Measurements from ENCODE around the gene PTPN11. TPM values are rescaled to one million over a fixed set of nuclear protein-coding genes. Genes with fewer than 3 reads are reported as not detected.

Gene PTPN11
- total RNA-seq, 3 donors from 2014 or later, result 181 to 200 (median 199) TPM

GRCh38 chr12:112525426-112525809 lies 106.7 kb downstream of the PTPN11 start:
- Mint-ChIP-seq H3K9me3 (no peaks in the 10 kb centered on the region), H3K4me3 (no peak overlapping the region), H3K36me3 (ENCODE audit: insufficient read depth) (no peaks in the 10 kb centered on the region), H3K27me3 (ENCODE audit: low read depth) (no peaks in the 10 kb centered on the region), H3K4me1 (ENCODE audit: low read depth) (no peaks in the 10 kb centered on the region)
- DNase-seq (no peak), ATAC-seq (no peak)

- no peaks in the 10 kb centered on the region for H3K4me1 Mint-ChIP-seq (ENCODE audit: low read depth)
Measured at GRCh38 chr12:112527082-112527481, 108.3 kb downstream of the PTPN11 start.

GRCh38 chr12:112527501-112527900 lies 108.8 kb downstream of the PTPN11 start:
- H3K27me3 Mint-ChIP-seq (ENCODE audit: low read depth), result no peaks in the 10 kb centered on the region
- no peaks in the 10 kb centered on the region for H3K36me3 Mint-ChIP-seq (ENCODE audit: insufficient read depth)
- ATAC-seq, result no peak
- no peaks in the 10 kb centered on the region for H3K4me1 Mint-ChIP-seq (ENCODE audit: low read depth)
- H3K4me3 Mint-ChIP-seq, result no peak overlapping the region
- H3K9me3 Mint-ChIP-seq, result no peaks in the 10 kb centered on the region
- DNase-seq, result no peak

More at GRCh38 chr12:112527082-112527481, 108.3 kb downstream of the PTPN11 start:
- Mint-ChIP-seq H3K4me3 (no peak overlapping the region), H3K27me3 (ENCODE audit: low read depth) (no peaks in the 10 kb centered on the region), H3K9me3 (no peaks in the 10 kb centered on the region), H3K36me3 (ENCODE audit: insufficient read depth) (no peaks in the 10 kb centered on the region)
- ATAC-seq (no peak), DNase-seq (no peak)

GRCh38 chr12:112528521-112528920 lies 109.8 kb downstream of the PTPN11 start:
- H3K4me1 Mint-ChIP-seq (ENCODE audit: low read depth), result no peaks in the 10 kb centered on the region
- ATAC-seq (no peak), DNase-seq (no peak)
- no peaks in the 10 kb centered on the region for H3K36me3 Mint-ChIP-seq (ENCODE audit: insufficient read depth)
- H3K4me3 Mint-ChIP-seq, result no peak overlapping the region
- H3K27me3 Mint-ChIP-seq (ENCODE audit: low read depth), result peaks cover 2% of the 10 kb centered on the region
- no peaks in the 10 kb centered on the region for H3K9me3 Mint-ChIP-seq

GRCh38 chr12:112530941-112531340 lies 112.2 kb downstream of the PTPN11 start:
- Mint-ChIP-seq H3K9me3 (no peaks in the 10 kb centered on the region), H3K4me3 (no peak overlapping the region), H3K36me3 (ENCODE audit: insufficient read depth) (no peaks in the 10 kb centered on the region), H3K27me3 (ENCODE audit: low read depth) (peaks cover 9% of the 10 kb centered on the region), H3K4me1 (ENCODE audit: low read depth) (no peaks in the 10 kb centered on the region)
- ATAC-seq (no peak), DNase-seq (no peak)

GRCh38 chr12:112532106-112532505 lies 113.4 kb downstream of the PTPN11 start:
- Mint-ChIP-seq H3K4me3 (no peak overlapping the region), H3K27me3 (ENCODE audit: low read depth) (peaks cover 9% of the 10 kb centered on the region), H3K36me3 (ENCODE audit: insufficient read depth) (no peaks in the 10 kb centered on the region), H3K4me1 (ENCODE audit: low read depth) (no peaks in the 10 kb centered on the region), H3K9me3 (no peaks in the 10 kb centered on the region)
- DNase-seq (no peak), ATAC-seq (no peak)

GRCh38 chr12:112533528-112533927 lies 114.8 kb downstream of the PTPN11 start:
- H3K4me3 Mint-ChIP-seq, result no peak overlapping the region
- no peak for ATAC-seq
- no peaks in the 10 kb centered on the region for H3K36me3 Mint-ChIP-seq (ENCODE audit: insufficient read depth)
- no peaks in the 10 kb centered on the region for H3K9me3 Mint-ChIP-seq
- no peak for DNase-seq
- H3K4me1 Mint-ChIP-seq (ENCODE audit: low read depth), result no peaks in the 10 kb centered on the region
- H3K27me3 Mint-ChIP-seq (ENCODE audit: low read depth), result peaks cover 9% of the 10 kb centered on the region

- Mint-ChIP-seq H3K36me3 (ENCODE audit: insufficient read depth) (no peaks in the 10 kb centered on the region), H3K27me3 (ENCODE audit: low read depth) (peaks cover 9% of the 10 kb centered on the region), H3K9me3 (no peaks in the 10 kb centered on the region), H3K4me1 (ENCODE audit: low read depth) (no peaks in the 10 kb centered on the region), H3K4me3 (no peak overlapping the region)
- DNase-seq (no peak), ATAC-seq (no peak)
Measured at GRCh38 chr12:112535017-112535416, 116.3 kb downstream of the PTPN11 start.

GRCh38 chr12:112535637-112536366 lies 117.1 kb downstream of the PTPN11 start:
- no peak for DNase-seq

GRCh38 chr12:112536367-112536730 lies 117.6 kb downstream of the PTPN11 start:
- ATAC-seq, result no peak
- no peaks in the 10 kb centered on the region for H3K36me3 Mint-ChIP-seq (ENCODE audit: insufficient read depth)
- peaks cover 9% of the 10 kb centered on the region for H3K27me3 Mint-ChIP-seq (ENCODE audit: low read depth)
- no peak for DNase-seq
- no peaks in the 10 kb centered on the region for H3K9me3 Mint-ChIP-seq
- H3K4me3 Mint-ChIP-seq, result no peak overlapping the region
- no peaks in the 10 kb centered on the region for H3K4me1 Mint-ChIP-seq (ENCODE audit: low read depth)

More at GRCh38 chr12:112535637-112536366, 117.1 kb downstream of the PTPN11 start:
- Mint-ChIP-seq H3K4me1 (ENCODE audit: low read depth) (no peaks in the 10 kb centered on the region), H3K27me3 (ENCODE audit: low read depth) (peaks cover 9% of the 10 kb centered on the region), H3K9me3 (no peaks in the 10 kb centered on the region), H3K36me3 (ENCODE audit: insufficient read depth) (no peaks in the 10 kb centered on the region), H3K4me3 (no peak overlapping the region)
- ATAC-seq, result no peak

- Mint-ChIP-seq H3K4me1 (ENCODE audit: low read depth) (no peaks in the 10 kb centered on the region), H3K4me3 (no peak overlapping the region), H3K36me3 (ENCODE audit: insufficient read depth) (no peaks in the 10 kb centered on the region), H3K9me3 (no peaks in the 10 kb centered on the region), H3K27me3 (ENCODE audit: low read depth) (peaks cover 12% of the 10 kb centered on the region)
- ATAC-seq, result no peak
- no peak for DNase-seq
Measured at GRCh38 chr12:112537710-112538396, 119.1 kb downstream of the PTPN11 start.

- ATAC-seq, result no peak
- DNase-seq, result no peak
- no peaks in the 10 kb centered on the region for H3K4me1 Mint-ChIP-seq (ENCODE audit: low read depth)
- no peaks in the 10 kb centered on the region for H3K9me3 Mint-ChIP-seq
- no peak overlapping the region for H3K4me3 Mint-ChIP-seq
- H3K36me3 Mint-ChIP-seq (ENCODE audit: insufficient read depth), result no peaks in the 10 kb centered on the region
- H3K27me3 Mint-ChIP-seq (ENCODE audit: low read depth), result peaks cover 12% of the 10 kb centered on the region
Measured at GRCh38 chr12:112538740-112539139, 120.0 kb downstream of the PTPN11 start.

- ATAC-seq (no peak), DNase-seq (no peak)
- no peaks in the 10 kb centered on the region for H3K9me3 Mint-ChIP-seq
- no peak overlapping the region for H3K4me3 Mint-ChIP-seq
- no peaks in the 10 kb centered on the region for H3K4me1 Mint-ChIP-seq (ENCODE audit: low read depth)
- H3K27me3 Mint-ChIP-seq (ENCODE audit: low read depth), result peaks cover 15% of the 10 kb centered on the region
- H3K36me3 Mint-ChIP-seq (ENCODE audit: insufficient read depth), result no peaks in the 10 kb centered on the region
Measured at GRCh38 chr12:112539221-112539620, 120.5 kb downstream of the PTPN11 start.

GRCh38 chr12:112540021-112540420 lies 121.3 kb downstream of the PTPN11 start:
- Mint-ChIP-seq H3K4me3 (no peak overlapping the region), H3K4me1 (ENCODE audit: low read depth) (no peaks in the 10 kb centered on the region), H3K27me3 (ENCODE audit: low read depth) (peaks cover 11% of the 10 kb centered on the region), H3K36me3 (ENCODE audit: insufficient read depth) (no peaks in the 10 kb centered on the region), H3K9me3 (no peaks in the 10 kb centered on the region)
- no peak for ATAC-seq
- no peak for DNase-seq

- H3K4me1 Mint-ChIP-seq (ENCODE audit: low read depth), result no peaks in the 10 kb centered on the region
- no peaks in the 10 kb centered on the region for H3K36me3 Mint-ChIP-seq (ENCODE audit: insufficient read depth)
- ATAC-seq, result no peak
- H3K4me3 Mint-ChIP-seq, result no peak overlapping the region
- no peak for DNase-seq
- H3K9me3 Mint-ChIP-seq, result no peaks in the 10 kb centered on the region
- H3K27me3 Mint-ChIP-seq (ENCODE audit: low read depth), result peaks cover 12% of the 10 kb centered on the region
Measured at GRCh38 chr12:112543751-112544150, 125.0 kb downstream of the PTPN11 start.

All from activated T-cell treated with anti-CD3 and anti-CD28 coated beads, Interleukin-2, amount 50 U/mL, for 4 hours (primary cell).